Activated CD4-positive, alpha-beta memory T cell treated with anti-CD3 and anti-CD28 coated beads, Interleukin-2, amount 10 ng/mL, durations not matched to agents 7 days and 5 days (primary cell): Measurements from ENCODE around the gene CACNB2. TPM values are rescaled to one million over a fixed set of nuclear protein-coding genes. Genes with fewer than 3 reads are reported as not detected.
"Not testable (repeated sequence)": the region's sequence is repeated elsewhere in the genome, so short reads cannot be mapped to it uniquely, and the experiment has no call there.

Experiments used
- CTCF ChIA-PET: fragments of 350-600 bp; sonication (Branson Sonifier 250); formaldehyde crosslinking; loops from one replicate; lab custom pipeline; 2021; ENCODE audit warnings: antibody characterized with exemption, inconsistent platforms; lab: Charles Lee
- POLR2A ChIA-PET: fragments of 350-600 bp; sonication (Branson Sonifier 250); formaldehyde crosslinking; loops from one replicate; lab custom pipeline; 2021; ENCODE audit warnings: antibody characterized with exemption; lab: Charles Lee
- DNase-seq: peaks from one replicate; pipeline ENCODE4 v3.0.0-alpha.2; 2020
- H3K27ac Mint-ChIP-seq: one replicate; pipeline ENCODE4 v1.8.0; 2021; ENCODE audit warnings: mild to moderate bottlenecking, mixed read lengths
- H3K27me3 Mint-ChIP-seq: one replicate; pipeline ENCODE4 v1.8.0; 2021; ENCODE audit warnings: mixed read lengths
- H3K36me3 Mint-ChIP-seq: one replicate; pipeline ENCODE4 v1.8.0; 2021; ENCODE audit warnings: low read depth, mixed read lengths
- H3K4me1 Mint-ChIP-seq: one replicate; pipeline ENCODE4 v1.8.0; 2021; ENCODE audit warnings: mixed read lengths
- H3K4me3 Mint-ChIP-seq: one replicate; pipeline ENCODE4 v1.8.0; 2021; ENCODE audit warnings: mild to moderate bottlenecking, mixed read lengths
- H3K9me3 Mint-ChIP-seq: one replicate; pipeline ENCODE4 v1.8.0; 2021; ENCODE audit warnings: mixed read lengths
- total RNA-seq, 2 experiments: library from RNA; stranded (reverse); gene quantifications; one replicate each; pipeline ENCODE4 v1.2.3, GENCODE V29; 2021

Gene CACNB2
- total RNA-seq, 2 experiments from 2014 or later, result not detected

- no peak for DNase-seq
- POLR2A ChIA-PET, result no interaction called here
- Mint-ChIP-seq H3K9me3 (no peaks in the 10 kb centered on the region), H3K4me3 (no peak overlapping the region), H3K27me3 (no peaks in the 10 kb centered on the region), H3K4me1 (no peaks in the 10 kb centered on the region), H3K36me3 (no peaks in the 10 kb centered on the region), H3K27ac (no peak overlapping the region)
- CTCF ChIA-PET, result interaction anchor here (0.7 kb wide), 1 partner anchor 447 kb away, joined by 3 read pairs; no protein-coding TSS in a partner anchor
Measured at GRCh38 chr10:18195060-18195799, 55.0 kb downstream of the CACNB2 start.

- H3K4me3 Mint-ChIP-seq, result no peak overlapping the region
- ChIA-PET CTCF (no interaction called here), POLR2A (no interaction called here)
- H3K27ac Mint-ChIP-seq, result no peak overlapping the region
- no peaks in the 10 kb centered on the region for H3K36me3 Mint-ChIP-seq
- DNase-seq, result no peak
- H3K4me1 Mint-ChIP-seq, result no peaks in the 10 kb centered on the region
- H3K9me3 Mint-ChIP-seq, result no peaks in the 10 kb centered on the region
- no peaks in the 10 kb centered on the region for H3K27me3 Mint-ChIP-seq
Measured at GRCh38 chr10:18196806-18197550, 56.8 kb downstream of the CACNB2 start.

GRCh38 chr10:18197706-18198105 is 57.5 kb downstream of the CACNB2 start:
- Mint-ChIP-seq H3K4me3 (no peak overlapping the region), H3K27me3 (no peaks in the 10 kb centered on the region), H3K36me3 (no peaks in the 10 kb centered on the region), H3K4me1 (no peaks in the 10 kb centered on the region), H3K9me3 (no peaks in the 10 kb centered on the region), H3K27ac (no peak overlapping the region)
- CTCF ChIA-PET, result no interaction called here
- POLR2A ChIA-PET, result no interaction called here
- DNase-seq, result no peak

- peaks cover 2% of the 10 kb centered on the region for H3K4me1 Mint-ChIP-seq
- DNase-seq, result no peak
- H3K27me3 Mint-ChIP-seq, result no peaks in the 10 kb centered on the region
- no peaks in the 10 kb centered on the region for H3K36me3 Mint-ChIP-seq
- ChIA-PET POLR2A (no interaction called here), CTCF (no interaction called here)
- H3K9me3 Mint-ChIP-seq, result no peaks in the 10 kb centered on the region
- H3K4me3 Mint-ChIP-seq, result no peak overlapping the region
- H3K27ac Mint-ChIP-seq, result no peak overlapping the region
Measured at GRCh38 chr10:18201877-18202276, 61.7 kb downstream of the CACNB2 start.

- H3K36me3 Mint-ChIP-seq, result no peaks in the 10 kb centered on the region
Measured at GRCh38 chr10:18202680-18203460, 62.6 kb downstream of the CACNB2 start.

GRCh38 chr10:18203471-18203870 is 63.2 kb downstream of the CACNB2 start:
- Mint-ChIP-seq H3K27me3 (no peaks in the 10 kb centered on the region), H3K27ac (no peak overlapping the region), H3K4me3 (no peak overlapping the region), H3K9me3 (no peaks in the 10 kb centered on the region), H3K36me3 (no peaks in the 10 kb centered on the region), H3K4me1 (peaks cover 2% of the 10 kb centered on the region)
- ChIA-PET CTCF (interaction anchor here (1.2 kb wide), 1 partner anchor 36 kb away, joined by 3 read pairs; no protein-coding TSS in a partner anchor), POLR2A (no interaction called here)
- DNase-seq, result no peak

More at GRCh38 chr10:18202680-18203460, 62.6 kb downstream of the CACNB2 start:
- no peak overlapping the region for H3K27ac Mint-ChIP-seq
- ChIA-PET POLR2A (no interaction called here), CTCF (interaction anchor here (1.2 kb wide), 1 partner anchor 37 kb away, joined by 3 read pairs; no protein-coding TSS in a partner anchor)
- H3K27me3 Mint-ChIP-seq, result no peaks in the 10 kb centered on the region
- DNase-seq, result no peak
- peaks cover 2% of the 10 kb centered on the region for H3K4me1 Mint-ChIP-seq
- H3K4me3 Mint-ChIP-seq, result no peak overlapping the region
- H3K9me3 Mint-ChIP-seq, result no peaks in the 10 kb centered on the region

GRCh38 chr10:18204039-18204835 is 64.0 kb downstream of the CACNB2 start:
- no peaks in the 10 kb centered on the region for H3K36me3 Mint-ChIP-seq
- H3K27ac Mint-ChIP-seq, result no peak overlapping the region
- no peak for DNase-seq
- H3K27me3 Mint-ChIP-seq, result no peaks in the 10 kb centered on the region
- H3K4me1 Mint-ChIP-seq, result peaks cover 2% of the 10 kb centered on the region
- H3K4me3 Mint-ChIP-seq, result no peak overlapping the region
- H3K9me3 Mint-ChIP-seq, result no peaks in the 10 kb centered on the region
- CTCF ChIA-PET, result no interaction called here
- POLR2A ChIA-PET, result no interaction called here

GRCh38 chr10:18205098-18205834 is 65.0 kb downstream of the CACNB2 start:
- POLR2A ChIA-PET, result no interaction called here
- Mint-ChIP-seq H3K27ac (no peak overlapping the region), H3K4me1 (peaks cover 2% of the 10 kb centered on the region)

GRCh38 chr10:18208186-18208585 is 68.0 kb downstream of the CACNB2 start:
- H3K4me1 Mint-ChIP-seq, CTCF ChIA-PET, DNase-seq, H3K36me3 Mint-ChIP-seq, H3K27ac Mint-ChIP-seq, H3K27me3 Mint-ChIP-seq, H3K4me3 Mint-ChIP-seq, H3K9me3 Mint-ChIP-seq: not testable (repeated sequence)
- POLR2A ChIA-PET, result interaction anchor here (0.6 kb wide), 1 partner anchor 133 kb away, joined by 3 read pairs; no protein-coding TSS in a partner anchor

More at GRCh38 chr10:18205098-18205834, 65.0 kb downstream of the CACNB2 start:
- CTCF ChIA-PET, result no interaction called here
- no peaks in the 10 kb centered on the region for H3K36me3 Mint-ChIP-seq
- DNase-seq, result no peak
- H3K27me3 Mint-ChIP-seq, result no peaks in the 10 kb centered on the region
- H3K9me3 Mint-ChIP-seq, result no peaks in the 10 kb centered on the region
- H3K4me3 Mint-ChIP-seq, result no peak overlapping the region

- Mint-ChIP-seq H3K9me3 (no peaks in the 10 kb centered on the region), H3K4me1 (peaks cover under 1% of the 10 kb centered on the region)
- CTCF ChIA-PET, result no interaction called here
Measured at GRCh38 chr10:18209241-18209640, 69.0 kb downstream of the CACNB2 start.

GRCh38 chr10:18210711-18211110 is 70.5 kb downstream of the CACNB2 start:
- CTCF ChIA-PET, result no interaction called here
- H3K27ac Mint-ChIP-seq, result no peak overlapping the region
- POLR2A ChIA-PET, result no interaction called here
- no peak overlapping the region for H3K4me3 Mint-ChIP-seq
- H3K4me1 Mint-ChIP-seq, result no peaks in the 10 kb centered on the region
- H3K36me3 Mint-ChIP-seq, result no peaks in the 10 kb centered on the region
- no peaks in the 10 kb centered on the region for H3K27me3 Mint-ChIP-seq
- no peaks in the 10 kb centered on the region for H3K9me3 Mint-ChIP-seq
- DNase-seq, result no peak

More at GRCh38 chr10:18209241-18209640, 69.0 kb downstream of the CACNB2 start:
- Mint-ChIP-seq H3K4me3 (no peak overlapping the region), H3K36me3 (no peaks in the 10 kb centered on the region), H3K27me3 (no peaks in the 10 kb centered on the region), H3K27ac (no peak overlapping the region)
- DNase-seq, result no peak
- POLR2A ChIA-PET, result no interaction called here

- H3K9me3 Mint-ChIP-seq, result no peaks in the 10 kb centered on the region
- H3K4me1 Mint-ChIP-seq, result no peaks in the 10 kb centered on the region
- DNase-seq, result no peak
- no peak overlapping the region for H3K4me3 Mint-ChIP-seq
- ChIA-PET CTCF (no interaction called here), POLR2A (no interaction called here)
- no peaks in the 10 kb centered on the region for H3K36me3 Mint-ChIP-seq
- H3K27me3 Mint-ChIP-seq, result no peaks in the 10 kb centered on the region
- H3K27ac Mint-ChIP-seq, result no peak overlapping the region
Measured at GRCh38 chr10:18211862-18212261, 71.6 kb downstream of the CACNB2 start.
